ENCODE results near the gene TGM4.

The TGM4 gene

DNA sequence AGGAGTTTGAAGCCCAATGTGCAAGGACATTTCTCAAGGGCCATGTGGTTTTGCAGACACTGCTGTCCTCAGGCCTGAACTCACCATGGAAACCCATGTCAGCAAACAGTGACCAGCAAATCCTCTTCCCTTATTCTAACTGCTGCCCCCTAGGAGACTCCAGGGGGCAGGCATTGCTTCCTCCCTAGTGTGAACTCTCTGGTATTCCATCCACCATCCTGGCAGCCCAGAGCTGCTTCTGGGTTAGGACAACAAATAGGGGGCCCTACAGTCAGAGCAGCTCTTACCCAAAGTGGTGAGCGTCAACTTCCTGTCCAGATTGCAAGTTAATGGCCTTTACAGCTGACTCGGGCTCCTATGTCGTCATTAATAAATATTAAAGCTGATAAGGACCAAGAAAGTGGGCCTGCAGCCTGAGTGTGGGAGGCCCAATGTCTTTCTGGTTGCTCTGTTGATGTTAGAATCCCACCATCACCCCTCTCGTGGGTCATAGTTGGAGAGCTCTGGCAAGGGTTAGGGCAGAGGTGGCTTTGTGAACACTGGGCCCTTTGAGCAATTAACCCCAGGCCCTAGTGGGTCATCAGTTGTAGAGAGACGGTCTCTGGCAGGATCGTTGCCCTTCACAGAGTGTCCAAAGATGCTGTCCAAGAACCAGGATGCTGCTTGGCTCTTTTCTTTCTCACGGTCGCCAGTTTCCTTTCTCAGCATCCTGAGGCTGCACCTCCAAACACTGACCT, 41.5 kb downstream of the TGM4 start:
- Mint-ChIP-seq H3K27me3 (peaks cover 7% of the 10 kb centered on the region), H3K4me3 (no peak overlapping the region), H3K36me3 (ENCODE audit: low read depth) (peaks cover 19% of the 10 kb centered on the region), H3K9me3 (no peaks in the 10 kb centered on the region), H3K27ac (no peak overlapping the region), H3K4me1 (ENCODE audit: low read depth) (no peaks in the 10 kb centered on the region)
- DNase-seq, result no peak

DNA sequence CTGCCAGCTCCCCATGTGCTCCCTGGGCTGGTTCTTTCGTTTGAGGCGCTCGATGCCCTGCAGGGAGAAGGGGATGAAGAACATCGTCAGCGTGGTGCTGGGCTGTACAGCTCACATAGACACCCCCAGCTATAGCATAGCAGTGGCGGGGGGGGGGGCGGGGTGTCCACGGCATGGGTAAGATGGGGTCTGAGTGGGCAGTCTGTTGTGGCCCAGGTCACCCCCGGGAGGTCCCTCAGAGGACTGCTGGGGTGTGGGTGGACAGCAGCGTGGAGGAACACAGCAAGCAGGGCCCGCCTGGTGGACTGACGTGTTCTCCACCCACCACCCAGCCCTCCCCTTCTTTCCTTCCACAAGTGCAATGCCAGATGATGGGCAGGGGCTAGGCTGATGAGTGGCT, 43.7 kb downstream of the TGM4 start:
- DNase-seq, result no peak
- H3K9me3 Mint-ChIP-seq, result no peaks in the 10 kb centered on the region
- no peaks in the 10 kb centered on the region for H3K27me3 Mint-ChIP-seq
- H3K36me3 Mint-ChIP-seq (ENCODE audit: low read depth), result peaks cover 34% of the 10 kb centered on the region
- H3K27ac Mint-ChIP-seq, result no peak overlapping the region
- no peaks in the 10 kb centered on the region for H3K4me1 Mint-ChIP-seq (ENCODE audit: low read depth)
- no peak overlapping the region for H3K4me3 Mint-ChIP-seq

DNA sequence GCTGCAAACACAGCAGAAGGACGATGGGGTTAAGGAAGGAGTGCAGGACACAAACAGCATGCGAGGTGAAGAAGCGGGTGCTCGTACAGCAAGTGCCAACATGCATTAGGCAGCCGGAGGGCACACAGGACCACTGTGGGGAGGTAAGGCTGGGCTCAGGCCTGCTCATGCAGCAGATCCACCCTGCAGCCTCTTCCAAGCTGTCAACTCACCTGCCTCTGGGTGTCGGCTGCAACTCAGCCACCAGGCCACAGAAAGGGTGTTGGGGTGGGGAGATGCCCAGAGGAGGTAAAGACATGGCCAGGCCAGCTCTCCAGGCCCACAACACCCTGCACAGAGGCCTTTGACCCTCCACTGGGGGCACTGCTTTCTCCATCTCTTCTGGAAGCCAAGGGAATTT, 44.2 kb downstream of the TGM4 start:
- Mint-ChIP-seq H3K9me3 (no peaks in the 10 kb centered on the region), H3K4me1 (ENCODE audit: low read depth) (no peaks in the 10 kb centered on the region), H3K36me3 (ENCODE audit: low read depth) (peaks cover 37% of the 10 kb centered on the region), H3K4me3 (no peak overlapping the region), H3K27ac (no peak overlapping the region), H3K27me3 (no peaks in the 10 kb centered on the region)
- no peak for DNase-seq

DNA sequence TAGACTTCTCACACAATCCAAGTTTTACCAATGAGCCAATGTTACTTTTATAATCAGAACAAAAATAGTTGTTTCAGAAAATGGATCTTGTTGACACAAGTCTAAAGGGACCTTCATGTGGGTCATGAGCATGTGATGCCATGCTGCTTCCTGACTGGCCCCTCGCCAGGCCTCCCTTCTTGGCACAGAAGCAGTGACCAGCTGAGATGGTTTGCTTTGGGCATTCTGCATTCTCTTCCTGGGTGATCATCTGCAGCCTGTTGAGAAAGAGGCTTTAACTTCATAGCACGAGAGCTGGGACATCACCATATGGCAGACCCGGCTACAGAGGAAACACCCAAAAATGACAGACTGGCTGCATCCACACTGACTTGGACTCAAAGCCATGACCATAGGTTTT, 45.7 kb downstream of the TGM4 start:
- H3K36me3 Mint-ChIP-seq (ENCODE audit: low read depth), result peaks cover 48% of the 10 kb centered on the region
- no peak overlapping the region for H3K27ac Mint-ChIP-seq
- H3K9me3 Mint-ChIP-seq, result no peaks in the 10 kb centered on the region
- no peaks in the 10 kb centered on the region for H3K4me1 Mint-ChIP-seq (ENCODE audit: low read depth)
- no peaks in the 10 kb centered on the region for H3K27me3 Mint-ChIP-seq
- H3K4me3 Mint-ChIP-seq, result no peak overlapping the region
- no peak for DNase-seq

DNA sequence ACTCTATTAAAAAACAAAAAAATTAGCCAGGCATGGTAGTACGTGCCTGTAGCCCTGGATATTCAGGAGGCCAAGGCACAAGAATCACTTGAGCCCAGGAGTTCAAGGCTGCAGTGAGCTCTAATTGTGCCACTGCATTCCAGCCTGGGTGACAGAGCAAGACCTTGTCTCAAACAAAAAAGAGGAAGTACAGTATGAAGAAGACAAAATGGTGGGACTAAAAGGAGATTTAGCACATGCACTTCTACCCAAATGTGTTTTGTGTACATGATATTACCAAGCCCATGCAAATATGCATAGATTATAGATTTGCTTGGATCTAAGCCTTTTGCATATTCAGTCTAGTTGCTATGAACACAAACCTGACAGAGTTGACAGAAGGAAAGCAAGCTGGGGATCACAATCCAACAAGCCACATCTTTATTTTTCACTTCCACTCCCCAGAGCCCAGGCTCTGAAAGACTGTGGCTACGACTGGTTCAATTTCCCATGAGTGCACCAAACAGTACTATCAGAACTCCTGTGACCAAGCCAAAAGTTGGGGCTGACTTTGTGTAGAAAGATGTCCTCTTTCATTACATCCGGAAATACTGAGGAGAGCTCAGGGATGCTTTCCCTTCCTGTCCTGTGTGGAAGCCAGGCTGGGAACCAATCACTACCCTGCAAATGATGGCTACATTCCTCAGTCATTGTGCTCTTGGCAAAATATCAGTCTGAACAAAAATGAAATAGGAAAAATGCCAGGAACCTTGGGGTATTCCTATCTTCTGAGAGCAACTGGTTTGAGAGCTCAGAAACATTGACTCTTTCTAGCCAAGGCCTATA, 49.4 kb downstream of the TGM4 start:
- no peaks in the 10 kb centered on the region for H3K27me3 Mint-ChIP-seq
- H3K36me3 Mint-ChIP-seq (ENCODE audit: low read depth), result peaks cover 75% of the 10 kb centered on the region
- no peaks in the 10 kb centered on the region for H3K9me3 Mint-ChIP-seq
- H3K4me3 Mint-ChIP-seq, result no peak overlapping the region
- no peak overlapping the region for H3K27ac Mint-ChIP-seq
- no peak for DNase-seq
- H3K4me1 Mint-ChIP-seq (ENCODE audit: low read depth), result no peaks in the 10 kb centered on the region

DNA sequence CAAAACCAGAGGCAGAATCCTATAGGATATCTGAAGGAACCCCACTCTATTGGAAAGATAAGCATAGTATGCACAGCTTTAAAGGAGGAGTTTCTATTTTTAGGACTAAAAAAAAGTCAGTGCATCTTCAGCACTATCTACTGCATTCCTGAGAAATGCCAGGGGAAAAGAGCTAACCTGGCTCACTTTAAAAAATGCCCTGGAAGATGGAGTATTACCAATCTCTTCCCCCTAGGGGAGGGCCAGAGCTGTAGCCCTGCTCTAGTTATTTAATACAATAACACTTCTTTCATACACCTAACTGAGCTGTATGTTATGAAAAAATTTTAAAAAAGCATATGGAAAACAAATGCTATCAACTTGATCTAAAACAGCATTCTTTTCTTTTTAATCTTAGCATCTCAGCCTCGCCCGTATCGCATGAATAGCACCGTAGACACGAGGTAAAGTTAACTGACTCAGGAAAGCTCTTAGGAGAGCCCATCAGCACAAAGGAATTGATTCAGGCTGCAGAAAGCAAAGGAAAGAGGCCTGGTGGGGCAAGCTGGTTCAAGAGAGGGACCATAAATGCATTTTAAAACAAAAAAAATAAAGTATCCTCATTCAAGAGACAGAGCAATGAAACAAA, 50.2 kb downstream of the TGM4 start:
- no peaks in the 10 kb centered on the region for H3K4me1 Mint-ChIP-seq (ENCODE audit: low read depth)
- no peak overlapping the region for H3K4me3 Mint-ChIP-seq
- no peak for DNase-seq
- H3K27me3 Mint-ChIP-seq, result no peaks in the 10 kb centered on the region
- H3K9me3 Mint-ChIP-seq, result no peaks in the 10 kb centered on the region
- peaks cover 79% of the 10 kb centered on the region for H3K36me3 Mint-ChIP-seq (ENCODE audit: low read depth)
- no peak overlapping the region for H3K27ac Mint-ChIP-seq

DNA sequence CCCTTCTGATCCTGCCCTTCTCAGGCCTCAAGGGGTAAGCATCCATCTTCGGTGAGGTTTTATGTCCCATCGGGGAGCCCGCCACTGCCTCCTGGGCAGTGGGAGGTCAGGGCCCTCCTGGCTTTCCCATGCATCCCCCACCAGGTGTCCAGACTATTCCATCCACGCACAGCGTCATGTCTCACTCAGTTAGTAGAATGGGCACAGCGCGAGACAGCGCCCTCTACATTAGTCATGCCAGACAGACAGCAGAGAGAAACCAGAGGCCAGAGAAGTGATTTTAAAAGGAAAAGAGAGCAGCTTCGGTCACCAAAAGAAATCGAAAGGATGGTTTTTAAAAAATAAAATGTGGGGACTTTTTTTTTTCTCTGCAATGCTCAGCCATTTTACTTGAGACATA, 51.8 kb downstream of the TGM4 start:
- no peak overlapping the region for H3K27ac Mint-ChIP-seq
- no peaks in the 10 kb centered on the region for H3K27me3 Mint-ChIP-seq
- H3K4me3 Mint-ChIP-seq, result no peak overlapping the region
- H3K9me3 Mint-ChIP-seq, result no peaks in the 10 kb centered on the region
- H3K36me3 Mint-ChIP-seq (ENCODE audit: low read depth), result peaks cover 86% of the 10 kb centered on the region
- no peaks in the 10 kb centered on the region for H3K4me1 Mint-ChIP-seq (ENCODE audit: low read depth)
- DNase-seq, result no peak

DNA sequence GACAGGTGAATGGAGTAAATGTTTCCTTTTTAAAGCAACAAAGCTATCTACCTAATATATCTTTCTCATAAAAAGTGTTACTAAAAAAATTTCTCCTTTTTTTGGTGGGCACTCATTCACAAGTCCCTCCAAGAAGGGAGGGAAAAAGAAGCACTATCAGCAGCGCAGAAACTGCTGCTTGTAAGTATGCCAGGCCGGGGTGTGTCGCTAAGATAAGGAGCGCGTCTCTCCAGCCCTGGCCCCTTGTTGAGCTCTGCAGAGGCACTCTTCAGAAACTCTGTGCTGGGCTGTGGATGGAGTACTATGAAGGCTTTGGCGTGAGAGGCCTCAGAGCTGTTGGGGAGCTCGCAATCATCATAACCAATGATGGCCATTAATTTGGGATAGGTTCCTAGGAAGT, 52.5 kb downstream of the TGM4 start:
- DNase-seq, result no peak
- H3K4me3 Mint-ChIP-seq, result no peak overlapping the region
- H3K27me3 Mint-ChIP-seq, result no peaks in the 10 kb centered on the region
- peaks cover 89% of the 10 kb centered on the region for H3K36me3 Mint-ChIP-seq (ENCODE audit: low read depth)
- no peaks in the 10 kb centered on the region for H3K4me1 Mint-ChIP-seq (ENCODE audit: low read depth)
- no peak overlapping the region for H3K27ac Mint-ChIP-seq
- no peaks in the 10 kb centered on the region for H3K9me3 Mint-ChIP-seq

DNA sequence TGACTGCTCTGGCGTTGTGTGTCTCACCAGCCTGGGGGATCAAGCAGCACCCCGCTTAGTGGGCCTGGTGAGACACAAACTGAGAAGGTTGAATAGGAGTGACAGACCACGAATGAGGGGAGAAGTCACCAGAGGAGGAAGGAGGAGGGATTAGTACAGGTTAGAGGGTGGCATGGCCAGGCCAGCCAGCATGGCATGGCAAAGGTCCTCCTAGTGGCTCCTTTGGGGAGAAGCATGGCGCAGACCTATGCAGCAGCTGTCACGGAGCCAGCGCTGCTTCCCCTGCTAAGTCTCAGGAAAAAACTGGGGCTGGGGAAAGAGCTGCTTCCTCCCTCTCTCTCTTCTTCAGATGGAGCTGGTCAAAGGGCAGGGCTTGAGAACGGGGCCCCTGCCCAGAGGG, 53.0 kb downstream of the TGM4 start:
- no peaks in the 10 kb centered on the region for H3K9me3 Mint-ChIP-seq
- no peak for DNase-seq
- no peak overlapping the region for H3K4me3 Mint-ChIP-seq
- no peaks in the 10 kb centered on the region for H3K4me1 Mint-ChIP-seq (ENCODE audit: low read depth)
- H3K27me3 Mint-ChIP-seq, result no peaks in the 10 kb centered on the region
- H3K36me3 Mint-ChIP-seq (ENCODE audit: low read depth), result peaks cover 89% of the 10 kb centered on the region
- no peak overlapping the region for H3K27ac Mint-ChIP-seq

DNA sequence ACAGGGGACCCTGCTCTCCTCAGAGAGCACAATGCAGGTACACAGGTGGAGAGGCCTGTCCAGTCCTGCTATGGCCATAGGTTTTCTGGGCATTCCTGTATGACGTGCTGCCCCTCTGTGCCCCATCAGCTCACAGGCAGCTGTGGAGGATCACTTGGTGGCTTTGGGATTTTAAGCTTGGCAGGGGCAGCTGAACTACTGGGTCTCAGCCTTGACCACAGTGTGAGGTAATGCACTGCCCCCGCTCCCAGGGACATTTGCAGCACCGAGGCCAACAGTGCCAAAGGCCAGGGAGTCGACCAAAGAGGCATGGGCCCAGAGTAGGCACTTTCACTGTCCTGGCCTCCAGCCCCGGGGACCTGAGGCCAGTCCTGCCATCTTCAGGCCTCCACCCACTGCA, 55.4 kb downstream of the TGM4 start:
- peaks cover 95% of the 10 kb centered on the region for H3K36me3 Mint-ChIP-seq (ENCODE audit: low read depth)
- H3K4me1 Mint-ChIP-seq (ENCODE audit: low read depth), result no peaks in the 10 kb centered on the region
- no peak for DNase-seq
- no peaks in the 10 kb centered on the region for H3K9me3 Mint-ChIP-seq
- no peak overlapping the region for H3K27ac Mint-ChIP-seq
- H3K4me3 Mint-ChIP-seq, result no peak overlapping the region
- no peaks in the 10 kb centered on the region for H3K27me3 Mint-ChIP-seq

DNA sequence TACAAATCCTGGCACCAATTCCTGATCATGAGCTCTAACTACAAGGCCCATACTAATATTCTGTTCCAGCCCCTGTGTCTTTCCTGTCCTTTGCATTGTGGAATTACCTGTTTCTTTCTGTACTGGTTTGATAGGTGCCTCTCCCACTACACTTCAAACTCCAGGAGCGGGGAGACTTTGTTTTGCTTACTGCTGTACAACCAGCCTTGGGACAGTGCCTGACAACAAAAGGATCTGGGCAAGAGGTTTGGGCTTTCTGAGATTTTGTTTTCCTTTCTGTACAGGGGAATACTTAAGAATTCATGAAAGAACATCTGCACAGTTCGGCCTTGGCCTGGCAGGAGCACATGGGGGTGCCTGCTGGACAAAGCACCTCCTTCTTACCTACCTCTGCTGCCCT, 56.5 kb downstream of the TGM4 start:
- Mint-ChIP-seq H3K27ac (no peak overlapping the region), H3K36me3 (ENCODE audit: low read depth) (peaks cover 95% of the 10 kb centered on the region), H3K27me3 (no peaks in the 10 kb centered on the region)

DNA sequence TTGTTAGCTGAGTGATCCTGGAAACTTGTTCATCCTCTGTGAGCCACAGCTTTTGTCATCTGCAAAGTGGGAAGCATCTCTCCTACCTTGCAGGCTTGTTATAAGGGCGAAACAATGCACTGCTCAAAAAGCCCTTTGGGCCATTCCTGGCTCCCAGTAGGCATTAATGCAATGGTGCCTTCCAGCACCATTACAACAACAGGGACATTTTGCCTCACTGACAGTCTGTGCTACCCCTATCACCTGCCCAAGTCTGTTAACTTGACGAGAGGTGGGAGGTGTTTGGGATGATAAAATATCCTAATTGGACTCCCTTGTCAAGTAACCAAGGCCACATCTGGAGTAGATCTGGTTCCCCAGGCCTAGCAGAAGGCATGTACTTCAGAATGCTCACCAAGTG, 57.4 kb downstream of the TGM4 start:
- Mint-ChIP-seq H3K27me3 (no peaks in the 10 kb centered on the region), H3K36me3 (ENCODE audit: low read depth) (peaks cover 95% of the 10 kb centered on the region), H3K4me3 (no peak overlapping the region), H3K9me3 (no peaks in the 10 kb centered on the region), H3K4me1 (ENCODE audit: low read depth) (peaks cover 6% of the 10 kb centered on the region), H3K27ac (no peak overlapping the region)
- DNase-seq, result no peak

More for the DNA sequence above, 56.5 kb downstream of the TGM4 start:
- H3K4me1 Mint-ChIP-seq (ENCODE audit: low read depth), result no peaks in the 10 kb centered on the region
- no peak overlapping the region for H3K4me3 Mint-ChIP-seq
- H3K9me3 Mint-ChIP-seq, result no peaks in the 10 kb centered on the region
- DNase-seq, result no peak

DNA sequence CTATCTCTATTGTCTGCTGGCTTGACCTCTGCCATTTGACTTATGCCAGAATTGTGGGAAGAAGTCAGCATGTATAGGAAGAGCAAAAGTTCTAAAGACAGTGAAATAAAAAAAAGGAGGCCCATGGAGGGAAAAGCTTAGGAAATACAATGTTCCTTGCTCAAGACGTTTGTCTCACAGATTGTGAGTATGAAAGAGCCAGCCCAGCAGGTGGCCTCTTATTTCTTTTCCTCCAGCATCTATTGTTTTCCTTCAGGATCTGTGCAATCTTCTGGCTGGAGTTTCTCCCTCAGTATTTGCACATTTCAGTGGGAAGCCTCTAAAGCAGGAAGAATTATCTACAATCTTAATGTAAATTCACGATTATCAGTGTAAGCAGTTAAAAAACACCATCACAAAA, 57.9 kb downstream of the TGM4 start:
- Mint-ChIP-seq H3K9me3 (no peaks in the 10 kb centered on the region), H3K27me3 (no peaks in the 10 kb centered on the region), H3K36me3 (ENCODE audit: low read depth) (peaks cover 95% of the 10 kb centered on the region), H3K4me3 (no peak overlapping the region), H3K27ac (no peak overlapping the region), H3K4me1 (ENCODE audit: low read depth) (peaks cover 6% of the 10 kb centered on the region)
- no peak for DNase-seq

DNA sequence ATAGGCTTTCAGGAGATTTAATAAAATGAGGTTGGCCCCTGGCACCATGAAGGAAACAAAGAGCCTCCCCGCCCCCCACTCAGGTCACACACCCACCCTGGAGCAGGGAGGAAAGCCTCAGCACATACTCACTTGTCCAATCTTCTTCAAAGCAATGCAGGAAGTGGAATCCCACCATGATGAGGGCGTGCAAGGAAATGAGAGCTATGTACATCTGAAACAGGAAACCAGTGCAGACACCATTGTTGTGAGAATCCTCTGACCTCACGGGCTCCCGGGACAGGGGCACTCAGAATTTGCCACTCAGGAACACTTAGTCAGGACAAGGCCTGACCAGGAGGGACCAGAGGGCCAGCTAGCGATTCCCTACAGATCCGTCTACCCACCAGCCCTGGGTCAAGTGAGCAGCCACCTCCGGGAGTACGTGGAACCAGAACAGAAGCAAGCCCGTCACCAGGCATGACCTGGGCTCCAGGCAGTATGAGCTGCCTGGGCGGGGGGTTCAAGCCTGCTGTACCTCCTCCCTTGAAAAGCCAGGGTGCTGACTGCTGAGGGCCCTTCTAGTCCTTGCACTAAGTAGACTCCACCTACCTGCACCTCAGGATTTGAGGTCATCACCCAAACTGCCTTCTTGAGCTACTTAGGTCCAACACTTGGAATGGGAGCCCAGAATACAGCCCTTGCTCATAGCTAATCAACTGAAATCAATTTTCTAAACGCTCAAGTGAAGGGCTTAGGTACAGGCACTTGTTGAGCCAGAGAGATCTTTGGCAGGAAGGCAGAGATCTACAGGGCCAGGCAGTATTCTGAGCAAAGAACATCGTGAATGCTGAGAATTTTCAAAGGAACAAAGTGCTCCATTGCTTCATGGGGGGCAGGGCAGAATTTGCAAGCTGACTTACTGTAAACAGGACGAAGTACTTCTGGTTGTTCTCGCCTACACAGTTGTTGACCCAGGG, 58.9 kb downstream of the TGM4 start:
- Mint-ChIP-seq H3K4me3 (no peak overlapping the region), H3K9me3 (no peaks in the 10 kb centered on the region), H3K4me1 (ENCODE audit: low read depth) (peaks cover 6% of the 10 kb centered on the region), H3K36me3 (ENCODE audit: low read depth) (peaks cover 94% of the 10 kb centered on the region), H3K27ac (no peak overlapping the region), H3K27me3 (no peaks in the 10 kb centered on the region)
- no peak for DNase-seq
